HG02623 (cell line): ENCODE measurements around the gene MARCKS.

Experiments
- ATAC-seq: cut with Tn5 transposase; IDR thresholded peaks from one replicate; pipeline ENCODE4 v1.9.1; 2021; ENCODE audit warnings: moderate library complexity; ENCODE audit not compliant: unreplicated experiment

MARCKS gene

GRCh38 chr6:113848811-113849210 lies 8.3 kb upstream of the MARCKS start:
- no peak for ATAC-seq

- ATAC-seq, result no peak
Measured at GRCh38 chr6:113853252-113853651, 3.9 kb upstream of the MARCKS start.

- no peak for ATAC-seq
Measured at GRCh38 chr6:113854531-113855499, 2.3 kb upstream of the MARCKS start.

- no peak for ATAC-seq
Measured at GRCh38 chr6:113855500-113856374, 1.4 kb upstream of the MARCKS start.

- no peak for ATAC-seq
Measured at GRCh38 chr6:113856375-113856624, 845 bp upstream of the MARCKS start.

GRCh38 chr6:113857556-113858479 lies 673 bp downstream of the MARCKS start:
- no peak for ATAC-seq

GRCh38 chr6:113858480-113859348 lies 1.6 kb downstream of the MARCKS start:
- ATAC-seq, result peak; percentile 80

- no peak for ATAC-seq
Measured at GRCh38 chr6:113859349-113860180, 2.4 kb downstream of the MARCKS start.

- no peak for ATAC-seq
Measured at GRCh38 chr6:113860181-113860955, 3.2 kb downstream of the MARCKS start.

- no peak for ATAC-seq
Measured at GRCh38 chr6:113862112-113862511, 5.0 kb downstream of the MARCKS start.

GRCh38 chr6:113870917-113871316 lies 13.8 kb downstream of the MARCKS start:
- no peak for ATAC-seq

GRCh38 chr6:113871975-113872374 lies 14.8 kb downstream of the MARCKS start:
- no peak for ATAC-seq

GRCh38 chr6:113873043-113873667 lies 16.0 kb downstream of the MARCKS start:
- peak; percentile 97 for ATAC-seq

GRCh38 chr6:113875470-113875869 lies 18.3 kb downstream of the MARCKS start:
- no peak for ATAC-seq

GRCh38 chr6:113876695-113877094 lies 19.6 kb downstream of the MARCKS start:
- ATAC-seq, result no peak

GRCh38 chr6:113879186-113880096 lies 22.3 kb downstream of the MARCKS start:
- ATAC-seq, result peak; percentile 100

GRCh38 chr6:113881478-113881980 lies 24.4 kb downstream of the MARCKS start:
- ATAC-seq, result no peak
